ENCODE results near the gene DFFA.

- no peak for TF ChIP-seq POLR2A (IDR thresholded peaks at IDR 0.05; ENCODE audit: extremely low read depth, insufficient read length)
- no peak for TF ChIP-seq CTCF (IDR thresholded peaks at IDR 0.05; ENCODE audit: low read depth, low read length)
- TF ChIP-seq MAX (IDR thresholded peaks at IDR 0.05; ENCODE audit: low read depth, low read length) = no peak
- no peak for TF ChIP-seq MYC (IDR thresholded peaks at IDR 0.05; ENCODE audit: low read depth, low read length)
These were observed 22.1 kb upstream of the DFFA start for GRCh38 chr1:10494418-10494753.
